ENCODE data around the gene SINHCAF. TPM values are rescaled to one million over a fixed set of nuclear protein-coding genes. Genes with fewer than 3 reads are reported as not detected.

Gene SINHCAF
- total and polyA plus RNA-seq, 5 donors: 9.1 to 15.2 (median 13.3) TPM

GRCh38 chr12:31301311-31301710 lies 24.6 kb downstream of the SINHCAF start:
- no peak for ATAC-seq

GRCh38 chr12:31300783-31301182 lies 25.2 kb downstream of the SINHCAF start:
- ATAC-seq: no peak
- WGBS: 94% methylated on average over 3 of the region's 3 CpGs

More at GRCh38 chr12:31301311-31301710, 24.6 kb downstream of the SINHCAF start:
- H3K27ac ChIP-seq (ENCODE audit: low read length): no peak overlapping the region
- no peaks in the 10 kb centered on the region for H3K4me1 ChIP-seq (ENCODE audit: control insufficient read depth, insufficient read depth, low read length)
- H3K4me3 ChIP-seq (ENCODE audit: low read length): no peak overlapping the region
- H3K27me3 ChIP-seq (ENCODE audit: control insufficient read depth, insufficient read depth): no peaks in the 10 kb centered on the region
- no peak for DNase-seq
- no peaks in the 10 kb centered on the region for H3K9me3 ChIP-seq (ENCODE audit: control insufficient read depth, low read length)
- intact Hi-C loops (cut with DNase I): no loop called here
- 98% methylated on average over 2 of the region's 2 CpGs for WGBS

GRCh38 chr12:31300341-31300740 lies 25.6 kb downstream of the SINHCAF start:
- Histone ChIP-seq H3K4me3 (ENCODE audit: low read length) (no peak overlapping the region), H3K9me3 (ENCODE audit: control insufficient read depth, low read length) (no peaks in the 10 kb centered on the region), H3K4me1 (ENCODE audit: control insufficient read depth, insufficient read depth, low read length) (no peaks in the 10 kb centered on the region), H3K27ac (ENCODE audit: low read length) (no peak overlapping the region), H3K27me3 (ENCODE audit: control insufficient read depth, insufficient read depth) (no peaks in the 10 kb centered on the region)
- WGBS: 89% methylated on average over 1 of the region's 1 CpG
- intact Hi-C loops (cut with DNase I): no loop called here
- DNase-seq (no peak), ATAC-seq (no peak)

More at GRCh38 chr12:31300783-31301182, 25.2 kb downstream of the SINHCAF start:
- Histone ChIP-seq H3K27ac (ENCODE audit: low read length) (no peak overlapping the region), H3K4me3 (ENCODE audit: low read length) (no peak overlapping the region), H3K9me3 (ENCODE audit: control insufficient read depth, low read length) (no peaks in the 10 kb centered on the region), H3K27me3 (ENCODE audit: control insufficient read depth, insufficient read depth) (no peaks in the 10 kb centered on the region), H3K4me1 (ENCODE audit: control insufficient read depth, insufficient read depth, low read length) (no peaks in the 10 kb centered on the region)
- intact Hi-C loops (cut with DNase I): no loop called here
- no peak for DNase-seq

GRCh38 chr12:31298922-31299321 lies 27.0 kb downstream of the SINHCAF start:
- H3K27me3 ChIP-seq (ENCODE audit: control insufficient read depth, insufficient read depth): no peaks in the 10 kb centered on the region
- DNase-seq (no peak), ATAC-seq (no peak)
- no peak overlapping the region for H3K4me3 ChIP-seq (ENCODE audit: low read length)
- no peak overlapping the region for H3K27ac ChIP-seq (ENCODE audit: low read length)
- intact Hi-C loops (cut with DNase I): no loop called here
- WGBS: 72% methylated on average over 3 of the region's 3 CpGs
- no peaks in the 10 kb centered on the region for H3K9me3 ChIP-seq (ENCODE audit: control insufficient read depth, low read length)
- H3K4me1 ChIP-seq (ENCODE audit: control insufficient read depth, insufficient read depth, low read length): no peaks in the 10 kb centered on the region

- no peak for DNase-seq
- Histone ChIP-seq H3K4me3 (ENCODE audit: low read length) (no peak overlapping the region), H3K27me3 (ENCODE audit: control insufficient read depth, insufficient read depth) (no peaks in the 10 kb centered on the region), H3K9me3 (ENCODE audit: control insufficient read depth, low read length) (no peaks in the 10 kb centered on the region), H3K4me1 (ENCODE audit: control insufficient read depth, insufficient read depth, low read length) (no peaks in the 10 kb centered on the region), H3K27ac (ENCODE audit: low read length) (no peak overlapping the region)
- ATAC-seq: no peak
- intact Hi-C loops (cut with DNase I): no loop called here
- WGBS: 84% methylated on average over 2 of the region's 2 CpGs
Observed at GRCh38 chr12:31298515-31298910, 27.4 kb downstream of the SINHCAF start.

- Histone ChIP-seq H3K9me3 (ENCODE audit: control insufficient read depth, low read length) (no peaks in the 10 kb centered on the region), H3K4me1 (ENCODE audit: control insufficient read depth, insufficient read depth, low read length) (no peaks in the 10 kb centered on the region), H3K27ac (ENCODE audit: low read length) (no peak overlapping the region), H3K27me3 (ENCODE audit: control insufficient read depth, insufficient read depth) (no peaks in the 10 kb centered on the region), H3K4me3 (ENCODE audit: low read length) (no peak overlapping the region)
- intact Hi-C loops (cut with DNase I): no loop called here
- ATAC-seq (no peak), DNase-seq (no peak)
- WGBS: 91% methylated on average over 13 of the region's 13 CpGs
Observed at GRCh38 chr12:31297572-31298514, 28.1 kb downstream of the SINHCAF start.

GRCh38 chr12:31289441-31289840 lies 36.5 kb downstream of the SINHCAF start:
- ATAC-seq: no peak

DNA sequence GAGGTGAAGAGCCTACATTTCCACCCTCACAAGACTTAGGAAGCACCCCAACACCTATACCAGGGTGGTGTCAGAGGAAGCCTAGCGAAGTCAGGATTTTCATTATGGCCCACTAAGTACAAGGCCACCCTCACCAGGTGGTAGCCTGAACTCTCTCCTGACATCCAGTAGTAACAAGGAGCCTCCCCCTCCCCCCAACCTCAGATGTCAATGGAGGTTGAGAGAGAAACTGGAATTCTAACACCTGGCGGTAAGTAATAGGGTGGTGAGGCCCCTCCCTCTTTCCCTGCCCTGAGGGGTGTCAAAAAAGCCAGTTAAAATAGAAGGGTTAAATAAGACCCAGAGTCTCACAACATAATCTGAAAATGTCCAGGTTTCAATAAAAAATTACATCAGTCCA lies 37.6 kb downstream of the SINHCAF start:
- H3K27ac ChIP-seq (ENCODE audit: low read length): no peak overlapping the region
- 98% methylated on average over 2 of the region's 2 CpGs for WGBS
- ATAC-seq (no peak), DNase-seq (no peak)
- H3K9me3 ChIP-seq (ENCODE audit: control insufficient read depth, low read length): no peaks in the 10 kb centered on the region
- no peak overlapping the region for H3K4me3 ChIP-seq (ENCODE audit: low read length)
- intact Hi-C loops (cut with DNase I): no loop called here
- H3K27me3 ChIP-seq (ENCODE audit: control insufficient read depth, insufficient read depth): no peaks in the 10 kb centered on the region
- no peaks in the 10 kb centered on the region for H3K4me1 ChIP-seq (ENCODE audit: control insufficient read depth, insufficient read depth, low read length)

More at GRCh38 chr12:31289441-31289840, 36.5 kb downstream of the SINHCAF start:
- intact Hi-C loops (cut with DNase I): no loop called here
- 81% methylated on average over 2 of the region's 2 CpGs for WGBS
- H3K27ac ChIP-seq (ENCODE audit: low read length): no peak overlapping the region
- DNase-seq: no peak
- no peaks in the 10 kb centered on the region for H3K27me3 ChIP-seq (ENCODE audit: control insufficient read depth, insufficient read depth)
- no peaks in the 10 kb centered on the region for H3K4me1 ChIP-seq (ENCODE audit: control insufficient read depth, insufficient read depth, low read length)
- H3K9me3 ChIP-seq (ENCODE audit: control insufficient read depth, low read length): no peaks in the 10 kb centered on the region
- H3K4me3 ChIP-seq (ENCODE audit: low read length): no peak overlapping the region

GRCh38 chr12:31280183-31280582 lies 45.8 kb downstream of the SINHCAF start:
- Histone ChIP-seq H3K27me3 (ENCODE audit: control insufficient read depth, insufficient read depth) (no peaks in the 10 kb centered on the region), H3K9me3 (ENCODE audit: control insufficient read depth, low read length) (no peaks in the 10 kb centered on the region), H3K27ac (ENCODE audit: low read length) (no peak overlapping the region), H3K4me3 (ENCODE audit: low read length) (no peak overlapping the region), H3K4me1 (ENCODE audit: control insufficient read depth, insufficient read depth, low read length) (no peaks in the 10 kb centered on the region)
- ATAC-seq (no peak), DNase-seq (no peak)
- intact Hi-C loops (cut with DNase I): no loop called here

GRCh38 chr12:31279390-31279924 lies 46.5 kb downstream of the SINHCAF start:
- no peak for DNase-seq
- WGBS: 90% methylated on average over 8 of the region's 8 CpGs
- H3K4me3 ChIP-seq (ENCODE audit: low read length): no peak overlapping the region
- no peak for ATAC-seq
- H3K9me3 ChIP-seq (ENCODE audit: control insufficient read depth, low read length): no peaks in the 10 kb centered on the region
- intact Hi-C loops (cut with DNase I): loop anchor here in 1 of 4 donors (10.0 kb wide), 1 partner anchor 425 kb away; no protein-coding TSS in a partner anchor
- H3K27me3 ChIP-seq (ENCODE audit: control insufficient read depth, insufficient read depth): no peaks in the 10 kb centered on the region
- H3K4me1 ChIP-seq (ENCODE audit: control insufficient read depth, insufficient read depth, low read length): no peaks in the 10 kb centered on the region
- H3K27ac ChIP-seq (ENCODE audit: low read length): no peak overlapping the region

DNA sequence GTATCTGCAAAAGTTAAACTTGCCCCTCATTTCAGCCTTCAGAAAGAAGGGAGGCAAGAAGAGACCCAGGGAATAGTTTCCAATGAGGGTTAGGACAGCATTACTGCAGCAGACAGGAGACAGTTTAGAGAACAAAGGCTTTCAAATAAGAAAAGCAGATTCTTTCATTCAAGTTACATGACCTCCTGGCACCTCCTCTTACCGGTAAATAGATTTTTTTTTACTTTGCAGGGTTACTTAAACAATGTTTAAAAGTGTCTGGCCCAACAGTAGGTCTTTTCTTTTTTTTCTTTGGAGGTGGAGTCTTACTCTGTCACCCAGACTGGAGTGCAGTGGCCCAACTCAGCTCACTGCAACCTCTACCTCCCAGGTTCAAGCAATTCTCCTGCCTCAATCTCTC lies 47.1 kb downstream of the SINHCAF start:
- intact Hi-C loops (cut with DNase I): loop anchor here in 1 of 4 donors (10.0 kb wide), 1 partner anchor 424 kb away; no protein-coding TSS in a partner anchor
- no peak for ATAC-seq
- no peak for DNase-seq
- 72% methylated on average over 1 of the region's 1 CpG for WGBS
- Histone ChIP-seq H3K4me1 (ENCODE audit: control insufficient read depth, insufficient read depth, low read length) (no peaks in the 10 kb centered on the region), H3K27me3 (ENCODE audit: control insufficient read depth, insufficient read depth) (no peaks in the 10 kb centered on the region), H3K27ac (ENCODE audit: low read length) (no peak overlapping the region), H3K9me3 (ENCODE audit: control insufficient read depth, low read length) (no peaks in the 10 kb centered on the region), H3K4me3 (ENCODE audit: low read length) (no peak overlapping the region)
